DMS53 treated with DMSO at 0.1 percent for 48 hours (cell line): Measurements from ENCODE around the gene HBE1.
"Not testable (repeated sequence)": the region's sequence is repeated elsewhere in the genome, so short reads cannot be mapped to it uniquely, and the experiment has no call there.

Source experiments
- DNase-seq: peaks from one replicate; lab custom pipeline; 2025; ENCODE audit not compliant: unreplicated experiment; lab: John Stamatoyannopoulos, UW

Gene HBE1

DNA sequence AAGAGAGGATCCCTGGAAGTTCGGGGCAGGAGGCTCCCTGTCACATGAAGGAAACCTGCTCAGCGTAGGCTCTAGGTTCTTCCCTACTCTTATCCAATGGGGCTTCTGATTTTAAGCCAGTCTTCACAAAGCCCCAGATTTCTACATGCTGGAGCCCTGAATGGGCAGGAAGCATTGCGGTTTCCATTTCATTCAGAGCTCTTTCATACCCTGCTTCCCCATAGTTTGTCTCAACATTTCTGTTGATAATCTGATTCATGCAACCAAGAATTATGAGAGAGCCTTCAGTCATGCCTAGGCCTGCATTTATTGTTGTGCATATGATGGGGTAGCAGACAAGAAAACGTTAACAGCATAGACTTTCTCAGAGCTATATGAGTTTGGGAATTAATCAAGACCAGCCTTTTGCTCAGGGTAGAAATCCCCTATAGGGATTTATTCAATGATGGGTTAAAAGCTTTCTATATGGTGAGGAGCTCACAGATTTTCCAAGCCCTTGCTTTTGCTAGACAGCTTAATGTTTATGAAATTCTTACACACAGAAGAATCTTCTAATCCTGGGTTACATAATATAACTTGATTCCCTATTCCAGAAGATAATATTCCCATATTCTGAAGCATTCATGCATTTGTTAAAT is 16.1 kb upstream of the HBE1 start:
- no peak for DNase-seq

DNA sequence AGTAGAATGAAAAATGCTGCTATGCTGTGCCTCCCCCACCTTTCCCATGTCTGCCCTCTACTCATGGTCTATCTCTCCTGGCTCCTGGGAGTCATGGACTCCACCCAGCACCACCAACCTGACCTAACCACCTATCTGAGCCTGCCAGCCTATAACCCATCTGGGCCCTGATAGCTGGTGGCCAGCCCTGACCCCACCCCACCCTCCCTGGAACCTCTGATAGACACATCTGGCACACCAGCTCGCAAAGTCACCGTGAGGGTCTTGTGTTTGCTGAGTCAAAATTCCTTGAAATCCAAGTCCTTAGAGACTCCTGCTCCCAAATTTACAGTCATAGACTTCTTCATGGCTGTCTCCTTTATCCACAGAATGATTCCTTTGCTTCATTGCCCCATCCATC is 14.9 kb upstream of the HBE1 start:
- no peak for DNase-seq

DNA sequence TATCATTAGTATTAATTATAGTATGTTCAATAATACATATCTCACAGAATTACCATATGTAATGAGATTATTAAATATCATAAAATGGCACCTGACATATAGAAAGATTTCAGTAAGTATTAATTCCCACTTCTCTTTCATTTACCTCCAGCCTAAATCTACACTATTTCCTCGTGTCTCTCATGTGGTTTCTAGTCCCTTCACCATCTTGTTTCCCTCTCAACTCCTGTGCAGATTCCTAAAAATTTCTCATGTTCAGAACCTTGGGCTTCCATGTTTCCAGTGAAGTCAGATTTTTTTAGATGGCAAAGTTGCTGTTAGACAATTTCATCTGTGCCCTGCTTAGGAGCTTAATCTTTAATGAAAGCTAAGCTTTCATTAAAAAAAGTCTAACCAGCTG is 14.1 kb upstream of the HBE1 start:
- no peak for DNase-seq

DNA sequence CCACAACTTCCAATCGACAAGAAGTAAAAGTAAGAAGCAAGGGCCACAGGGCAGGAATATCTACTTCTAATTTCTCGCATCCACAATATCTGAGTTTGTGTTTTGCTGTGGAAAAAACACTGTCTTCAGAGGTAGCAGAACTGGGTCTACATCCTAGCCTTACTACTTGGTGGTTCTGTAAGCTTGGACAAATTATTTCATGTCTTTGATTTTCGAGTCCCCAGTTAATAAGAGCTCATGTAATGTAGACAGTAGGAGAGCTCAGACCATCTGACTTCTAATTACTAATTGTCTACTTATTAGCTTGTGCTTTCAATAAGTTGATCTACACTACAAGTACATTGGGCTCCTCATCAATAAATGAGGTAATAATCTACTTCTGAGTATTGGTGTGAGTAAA is 13.3 kb upstream of the HBE1 start:
- no peak for DNase-seq

DNA sequence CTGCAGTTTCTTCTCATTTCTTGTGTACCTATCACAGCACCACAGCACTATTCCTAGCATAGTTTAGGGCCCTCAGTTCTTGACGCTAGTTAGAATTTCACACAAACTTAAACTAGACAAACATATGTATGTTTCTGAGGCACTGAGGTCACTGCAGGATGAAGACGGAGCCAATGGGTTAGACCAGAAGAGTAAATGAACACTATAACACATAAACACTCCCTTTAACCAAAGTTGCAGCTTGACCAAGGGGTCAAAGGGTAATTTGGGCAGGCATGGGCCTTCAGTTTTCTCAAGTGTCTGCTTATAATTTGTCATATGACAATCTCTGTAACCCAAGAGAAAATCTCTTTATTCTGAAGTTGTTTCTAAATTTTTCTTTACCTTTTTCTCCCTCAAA is 12.9 kb upstream of the HBE1 start:
- DNase-seq, result no peak

DNA sequence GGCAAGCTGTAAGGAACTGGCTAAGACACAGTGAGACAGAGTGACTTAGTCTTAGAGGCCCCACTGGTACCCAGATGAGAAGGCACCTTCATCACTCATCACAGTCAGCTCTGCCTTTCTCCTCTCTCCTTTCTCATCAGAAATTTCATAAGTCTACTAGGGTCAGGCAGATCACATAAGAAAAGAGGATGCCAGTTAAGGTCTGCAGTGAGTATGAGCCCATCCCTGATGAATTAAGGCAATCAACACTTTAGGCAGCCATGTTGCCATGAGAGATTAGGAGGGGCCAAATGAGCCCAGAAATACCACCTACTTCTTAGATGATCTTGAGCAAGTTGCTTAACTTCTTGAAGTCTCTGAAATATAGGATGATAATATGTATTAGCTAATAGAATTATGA is 11.9 kb upstream of the HBE1 start:
- DNase-seq, result no peak

DNA sequence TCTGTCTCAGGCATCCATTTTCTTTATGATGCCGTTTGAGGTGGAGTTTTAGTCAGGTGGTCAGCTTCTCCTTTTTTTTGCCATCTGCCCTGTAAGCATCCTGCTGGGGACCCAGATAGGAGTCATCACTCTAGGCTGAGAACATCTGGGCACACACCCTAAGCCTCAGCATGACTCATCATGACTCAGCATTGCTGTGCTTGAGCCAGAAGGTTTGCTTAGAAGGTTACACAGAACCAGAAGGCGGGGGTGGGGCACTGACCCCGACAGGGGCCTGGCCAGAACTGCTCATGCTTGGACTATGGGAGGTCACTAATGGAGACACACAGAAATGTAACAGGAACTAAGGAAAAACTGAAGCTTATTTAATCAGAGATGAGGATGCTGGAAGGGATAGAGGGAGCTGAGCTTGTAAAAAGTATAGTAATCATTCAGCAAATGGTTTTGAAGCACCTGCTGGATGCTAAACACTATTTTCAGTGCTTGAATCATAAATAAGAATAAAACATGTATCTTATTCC is 10.9 kb upstream of the HBE1 start:
- DNase-seq, result peak; percentile 89

DNA sequence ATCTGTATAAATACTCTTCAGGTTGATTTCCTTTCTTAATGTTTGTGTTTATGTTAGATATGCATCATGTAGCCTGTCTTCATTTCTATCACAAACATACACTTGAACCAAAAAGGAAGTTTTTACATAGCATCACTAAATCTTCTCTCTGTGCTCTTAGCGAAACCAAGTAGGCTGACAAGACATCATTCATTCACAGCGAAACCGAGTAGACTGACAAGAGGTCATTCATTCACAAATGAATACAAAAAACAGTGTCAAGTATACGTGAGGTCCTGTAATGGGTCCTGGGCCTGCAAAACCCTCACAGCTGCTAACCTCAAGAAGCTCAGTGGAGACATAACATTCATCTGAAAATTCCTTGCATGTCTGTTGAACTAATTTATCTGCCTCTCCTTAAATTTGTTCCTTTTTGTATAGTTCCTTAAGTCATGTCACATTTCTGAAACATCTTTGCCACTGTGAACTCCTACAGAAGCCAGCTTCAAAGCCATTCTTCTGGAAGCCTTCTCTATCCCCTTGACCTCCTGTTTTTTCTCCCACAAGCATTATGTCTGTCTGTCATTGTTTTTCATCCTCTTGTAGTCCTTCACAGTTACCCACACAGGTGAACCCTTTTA is 9.8 kb upstream of the HBE1 start:
- no peak for DNase-seq

DNA sequence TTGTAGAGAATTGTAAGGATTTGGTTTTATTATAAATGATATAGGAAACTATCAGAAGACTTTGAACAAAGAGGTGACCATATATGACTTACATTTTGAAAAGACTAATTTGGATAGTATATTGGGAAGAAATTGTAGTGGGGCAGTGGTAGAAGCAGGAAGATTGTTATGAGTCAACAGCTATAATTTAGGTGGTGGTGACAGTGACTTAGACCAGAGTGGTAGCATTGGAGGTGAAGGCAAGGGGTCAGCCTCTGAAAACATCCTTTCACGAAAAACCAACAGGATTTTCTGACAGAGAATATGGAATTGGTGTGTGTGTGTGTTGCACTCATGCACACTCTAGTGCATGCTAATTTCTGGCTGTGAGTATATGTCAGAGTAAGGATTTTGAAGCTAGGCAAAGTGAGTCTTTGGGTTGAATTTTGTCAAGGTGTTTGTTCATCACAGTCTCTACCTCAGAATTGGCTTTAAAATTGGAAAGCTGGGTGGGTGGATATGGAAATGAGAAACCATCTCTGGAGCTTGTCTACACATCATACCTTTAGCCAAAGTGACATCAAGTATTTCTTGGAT is 8.2 kb upstream of the HBE1 start:
- DNase-seq, result no peak

DNA sequence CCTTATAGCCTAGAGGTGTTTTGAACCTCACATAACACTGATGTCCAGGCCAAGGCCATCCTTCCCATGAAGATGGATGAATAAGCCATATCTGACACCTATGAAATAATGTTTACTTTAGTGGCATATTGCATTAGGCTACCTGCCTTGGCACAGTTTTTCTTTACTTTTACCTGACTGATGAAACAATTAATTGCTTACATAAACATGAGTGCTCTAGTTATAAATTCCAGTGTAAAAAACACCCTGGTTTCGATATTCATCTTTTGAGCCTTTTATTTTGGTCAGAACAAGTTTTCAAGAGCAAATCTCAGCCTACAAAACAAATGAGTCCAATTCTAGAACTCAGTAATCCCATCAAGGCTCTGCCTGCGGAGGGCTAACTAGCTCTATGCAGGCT is 7.0 kb upstream of the HBE1 start:
- no peak for DNase-seq

DNA sequence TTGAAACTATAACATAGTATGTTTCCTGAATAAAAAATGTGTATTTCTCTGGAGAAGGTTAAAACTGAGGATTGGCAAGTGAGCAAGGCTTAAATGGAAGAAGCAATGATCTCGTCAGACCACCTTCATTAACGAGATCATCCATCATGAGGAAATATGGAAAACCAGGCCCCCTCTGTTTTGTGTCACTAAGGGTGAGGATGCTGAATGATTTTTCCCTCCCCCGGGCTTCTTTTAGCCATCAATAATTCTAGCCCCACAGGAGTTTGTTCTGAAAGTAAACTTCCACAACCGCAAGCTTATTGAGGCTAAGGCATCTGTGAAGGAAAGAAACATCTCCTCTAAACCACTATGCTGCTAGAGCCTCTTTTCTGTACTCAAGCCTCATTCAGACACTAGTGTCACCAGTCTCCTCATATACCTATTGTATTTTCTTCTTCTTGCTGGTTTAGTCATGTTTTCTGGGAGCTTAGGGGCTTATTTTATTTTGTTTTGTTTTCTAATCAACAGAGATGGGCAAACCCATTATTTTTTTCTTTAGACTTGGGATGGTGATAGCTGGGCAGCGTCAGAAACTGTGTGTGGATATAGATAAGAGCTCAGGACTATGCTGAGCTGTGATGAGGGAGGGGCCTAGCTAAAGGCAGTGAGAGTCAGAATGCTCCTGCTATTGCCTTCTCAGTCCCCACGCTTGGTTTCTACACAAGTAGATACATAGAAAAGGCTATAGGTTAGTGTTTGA is 5.8 kb upstream of the HBE1 start:
- no peak for DNase-seq

DNA sequence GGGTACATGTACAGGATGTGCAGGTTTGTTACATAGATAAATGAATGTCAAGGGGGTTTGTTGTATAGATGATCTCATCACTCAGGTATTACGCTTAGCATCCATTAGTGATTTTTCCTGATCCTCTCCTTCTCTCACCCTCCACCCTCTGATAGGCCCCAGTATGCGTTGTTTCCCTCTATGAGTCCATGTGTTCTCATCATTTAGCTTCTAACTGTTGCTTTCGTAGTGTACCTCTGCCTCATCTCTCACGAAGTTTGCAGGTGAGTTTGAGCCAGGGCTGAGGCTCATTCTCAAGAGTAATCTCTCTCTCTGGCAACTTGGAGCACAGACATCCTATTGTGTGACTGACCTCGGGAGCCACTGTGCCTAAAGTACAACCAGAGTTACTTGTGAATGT is 4.7 kb upstream of the HBE1 start:
- no peak for DNase-seq

DNA sequence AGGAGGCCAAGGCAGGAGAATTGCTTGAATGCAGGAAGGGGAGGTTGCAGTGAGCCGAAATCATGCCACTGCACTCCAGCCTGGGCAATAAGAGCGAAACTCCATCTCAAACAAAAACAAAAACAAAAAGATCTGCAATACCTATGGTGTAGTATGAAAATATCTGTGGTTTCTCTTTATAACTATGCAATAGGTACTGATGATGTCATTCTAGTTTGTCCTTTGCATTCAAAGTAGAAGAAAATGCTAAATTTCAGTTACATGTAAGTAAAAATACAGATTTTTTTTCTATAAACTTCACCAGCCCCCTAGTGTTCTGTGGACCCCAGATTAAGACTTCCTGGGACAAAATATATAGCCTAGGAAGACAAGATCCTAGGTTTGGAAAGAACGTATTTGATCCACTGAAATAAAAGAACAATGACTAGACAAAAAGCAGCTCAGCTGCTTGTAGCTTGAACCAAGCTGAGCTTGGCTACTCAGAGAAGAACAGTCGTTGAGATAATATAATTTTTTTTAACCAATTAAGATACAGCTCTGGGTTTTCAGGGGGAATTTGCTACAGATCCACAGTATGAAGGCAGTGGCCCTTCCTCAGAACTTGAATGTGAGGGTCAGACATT is 2.8 kb upstream of the HBE1 start:
- DNase-seq, result no peak

DNA sequence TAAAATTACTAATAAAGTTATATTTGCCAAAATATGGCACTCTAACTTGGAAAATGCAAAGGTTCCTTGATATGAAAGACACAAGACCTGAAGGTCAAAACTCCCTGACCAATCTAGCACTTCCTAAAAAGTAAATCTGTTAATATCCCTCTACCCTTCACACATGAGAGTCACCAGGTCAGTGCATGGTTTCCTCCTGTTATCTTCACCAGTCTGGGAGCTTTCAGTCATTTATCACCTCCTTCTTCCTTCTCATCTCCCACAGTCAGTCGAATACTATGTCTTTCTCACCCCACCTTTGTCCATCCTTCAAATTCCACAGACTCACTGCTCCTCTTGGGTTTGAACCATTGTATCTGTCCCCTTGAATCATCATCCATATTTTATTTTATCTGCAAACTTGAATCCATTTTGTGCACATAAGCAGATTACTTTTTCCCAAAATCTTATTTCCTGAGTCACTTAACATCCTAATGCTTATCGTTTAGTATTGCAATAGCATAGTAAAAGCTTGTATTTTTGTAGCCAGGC is 2.6 kb downstream of the HBE1 start:
- no peak for DNase-seq

DNA sequence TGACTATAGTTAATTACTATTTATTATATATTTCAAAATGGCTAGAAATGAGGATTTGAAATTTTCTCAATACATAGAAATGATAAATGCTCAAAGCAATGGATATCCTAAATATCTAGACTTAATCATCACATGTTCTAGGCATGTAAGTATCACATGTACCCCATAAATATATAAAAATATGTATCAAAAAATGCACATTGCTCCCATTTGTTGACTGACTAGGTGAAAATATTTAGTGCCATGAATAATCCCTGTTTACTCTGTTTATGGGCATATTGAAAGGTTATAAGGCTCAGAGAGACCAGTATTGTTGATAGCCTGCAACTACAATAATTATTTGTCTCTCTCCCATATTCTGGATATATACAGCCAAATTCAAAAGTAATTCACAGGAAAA is 3.1 kb downstream of the HBE1 start:
- DNase-seq, result no peak

DNA sequence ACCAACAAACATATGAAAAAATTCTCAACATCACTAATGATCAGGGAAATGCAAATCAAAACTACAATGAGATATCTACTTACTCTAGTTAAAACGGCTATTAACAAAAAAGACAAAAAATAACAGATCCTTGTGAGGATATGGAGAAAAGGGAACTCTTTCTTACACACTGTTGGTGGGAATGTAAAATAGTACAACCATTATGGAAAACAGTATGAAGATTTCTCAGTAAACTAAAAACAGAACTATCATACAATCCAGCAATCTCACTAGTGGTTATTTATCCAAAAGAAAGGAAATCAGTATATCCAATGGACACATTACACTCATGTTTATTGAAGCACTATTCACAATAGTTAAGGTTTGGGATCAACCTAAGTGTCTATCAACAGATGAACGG is 3.9 kb downstream of the HBE1 start:
- DNase-seq, result no peak

DNA sequence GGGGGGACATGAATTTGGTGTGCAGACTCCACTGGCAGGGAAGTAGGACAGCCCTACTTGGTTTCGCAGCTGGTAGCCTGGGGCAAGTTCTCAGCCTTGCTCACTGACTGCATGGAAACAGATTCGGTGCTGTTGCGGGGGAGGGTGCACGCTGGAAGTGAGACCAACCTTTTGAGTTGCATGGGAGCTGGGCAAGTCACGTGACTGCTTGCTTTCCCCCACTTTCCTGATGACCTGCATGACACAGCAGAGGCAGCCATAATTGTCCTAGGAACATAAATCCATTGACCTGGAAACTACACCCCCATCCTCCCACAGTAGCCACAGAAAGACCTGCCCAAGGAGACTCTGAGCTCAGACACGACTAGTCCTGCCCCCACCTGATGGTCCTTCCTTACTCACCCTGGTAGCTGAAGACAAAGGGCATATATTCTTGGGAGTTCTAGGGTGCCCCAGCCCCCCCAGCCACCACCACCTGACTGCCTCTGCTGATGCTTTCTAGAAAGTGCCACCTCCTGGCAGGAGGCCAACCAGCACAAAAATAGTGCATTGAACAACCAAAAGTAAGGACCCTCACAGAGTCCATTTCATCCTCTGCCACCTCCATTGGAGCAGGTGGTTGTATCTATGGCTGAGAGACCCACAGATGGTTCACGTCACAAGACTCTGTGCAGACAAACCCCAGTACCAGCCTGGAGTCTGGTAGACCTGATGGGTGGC is 11.0 kb downstream of the HBE1 start:
- no peak for DNase-seq

DNA sequence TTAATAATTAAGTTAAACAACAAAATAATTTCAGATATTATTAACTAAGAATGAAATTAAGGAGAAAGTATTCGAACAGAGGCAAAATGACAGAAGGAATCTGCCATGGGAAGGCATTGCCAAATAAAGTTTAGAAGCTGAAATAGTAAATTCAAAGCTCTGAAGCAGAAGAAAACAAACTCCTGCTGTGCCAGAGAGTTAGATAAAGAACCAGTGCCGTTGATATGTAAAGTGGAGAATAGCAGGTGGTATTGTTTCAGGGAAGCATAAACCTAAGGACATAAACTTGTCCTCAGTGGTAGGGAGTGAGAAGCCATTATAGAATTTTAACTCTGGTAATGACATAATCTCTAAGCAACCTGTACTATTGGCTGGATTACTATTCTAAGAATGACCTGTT is 12.4 kb downstream of the HBE1 start:
- no peak for DNase-seq

DNA sequence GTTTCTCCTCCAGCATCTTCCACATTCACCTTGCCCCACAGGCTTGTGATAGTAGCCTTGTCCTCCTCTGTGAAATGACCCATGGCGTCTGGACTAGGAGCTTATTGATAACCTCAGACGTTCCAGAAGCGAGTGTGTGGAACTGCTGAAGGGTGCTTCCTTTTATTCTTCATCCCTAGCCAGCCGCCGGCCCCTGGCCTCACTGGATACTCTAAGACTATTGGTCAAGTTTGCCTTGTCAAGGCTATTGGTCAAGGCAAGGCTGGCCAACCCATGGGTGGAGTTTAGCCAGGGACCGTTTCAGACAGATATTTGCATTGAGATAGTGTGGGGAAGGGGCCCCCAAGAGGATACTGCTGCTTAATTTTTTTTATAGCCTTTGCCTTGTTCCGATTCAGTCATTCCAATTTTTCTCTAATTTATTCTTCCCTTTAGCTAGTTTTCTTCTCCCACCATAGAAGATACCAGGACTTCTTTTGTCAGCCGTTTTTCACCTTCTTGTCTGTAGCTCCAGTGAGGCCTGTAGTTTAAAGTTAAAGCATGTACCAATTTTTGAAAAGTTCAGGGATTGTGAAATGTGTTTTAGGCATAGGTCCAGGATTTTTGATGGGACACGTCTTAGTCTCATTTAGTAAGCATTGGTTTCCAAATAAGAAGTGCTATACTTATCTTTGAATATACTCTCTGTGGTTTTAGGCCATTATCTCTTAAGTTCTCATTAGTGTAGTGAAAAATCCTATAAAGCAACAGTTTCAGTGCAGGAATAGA is 14.9 kb downstream of the HBE1 start, which contains the start of gene HBG2:
Gene HBG2 (minus strand): TSS at position 136 of the 768 bp plus-strand sequence. CDS start 53 bp downstream, at position 83.
- DNase-seq, result not testable (repeated sequence)

DNA sequence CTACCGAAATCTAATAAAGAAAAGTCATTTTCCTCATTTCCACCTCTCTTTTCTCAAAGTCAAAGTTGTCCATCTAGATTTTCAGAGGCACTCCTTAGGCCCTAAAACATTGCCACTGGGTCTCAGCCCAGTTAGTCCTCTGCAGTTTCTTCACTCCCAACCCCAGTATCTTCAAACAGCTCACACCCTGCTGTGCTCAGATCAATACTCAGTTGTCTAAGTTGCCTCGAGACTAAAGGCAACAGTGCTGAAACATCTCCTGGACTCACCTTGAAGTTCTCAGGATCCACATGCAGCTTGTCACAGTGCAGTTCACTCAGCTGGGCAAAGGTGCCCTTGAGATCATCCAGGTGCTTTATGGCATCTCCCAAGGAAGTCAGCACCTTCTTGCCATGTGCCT is 15.7 kb downstream of the HBE1 start:
- DNase-seq, result not testable (repeated sequence)
